GM13977 (cell line): ENCODE data around the gene C5orf58.

Source experiments
- DNase-seq: peaks from one replicate; pipeline ENCODE4 v3.0.0; 2012; ENCODE audit warnings: low spot score
- CTCF ChIP-seq: IDR thresholded peaks from 2 replicates; pipeline ENCODE4 v1.5.1; 2012; ENCODE audit warnings: mild to moderate bottlenecking, control low read depth; ENCODE audit not compliant: insufficient read depth; ENCODE audit errors: extremely low read depth, missing control alignments
- in situ Hi-C: fragments of 300-500 bp; cut with MboI; formaldehyde crosslinking; loops from one replicate; pipeline ENCODE4 v1.12.0; 2022; ENCODE audit warnings: low sequenced_read_pairs, low pct_unique_long_range_greater_than_20kb, mixed read lengths, inconsistent platforms; ENCODE audit not compliant: unreplicated experiment

The C5orf58 gene

GRCh38 chr5:170192829-170193228 is 40.0 kb upstream of the C5orf58 start:
- in situ Hi-C loops: no loop called here

GRCh38 chr5:170195961-170196360 is 36.8 kb upstream of the C5orf58 start:
- in situ Hi-C loops: no loop called here
- TF ChIP-seq CTCF: no peak
- no peak for DNase-seq

More at GRCh38 chr5:170192829-170193228, 40.0 kb upstream of the C5orf58 start:
- TF ChIP-seq CTCF: no peak
- DNase-seq: no peak

GRCh38 chr5:170200876-170201275 is 31.9 kb upstream of the C5orf58 start:
- in situ Hi-C loops: no loop called here
- no peak for TF ChIP-seq CTCF
- DNase-seq: no peak

- no peak for DNase-seq
- no peak for TF ChIP-seq CTCF
- in situ Hi-C loops: no loop called here
These were observed 31.5 kb upstream of the C5orf58 start for GRCh38 chr5:170201311-170201710.

GRCh38 chr5:170202117-170202516 is 30.7 kb upstream of the C5orf58 start:
- no peak for TF ChIP-seq CTCF
- DNase-seq: no peak
- in situ Hi-C loops: no loop called here

GRCh38 chr5:170204202-170204601 is 28.6 kb upstream of the C5orf58 start:
- in situ Hi-C loops: no loop called here
- TF ChIP-seq CTCF: no peak
- DNase-seq: no peak

GRCh38 chr5:170206216-170206615 is 26.6 kb upstream of the C5orf58 start:
- in situ Hi-C loops: no loop called here
- DNase-seq: no peak
- TF ChIP-seq CTCF: no peak
